ENCODE results near the gene KCNH4.

The KCNH4 gene

DNA sequence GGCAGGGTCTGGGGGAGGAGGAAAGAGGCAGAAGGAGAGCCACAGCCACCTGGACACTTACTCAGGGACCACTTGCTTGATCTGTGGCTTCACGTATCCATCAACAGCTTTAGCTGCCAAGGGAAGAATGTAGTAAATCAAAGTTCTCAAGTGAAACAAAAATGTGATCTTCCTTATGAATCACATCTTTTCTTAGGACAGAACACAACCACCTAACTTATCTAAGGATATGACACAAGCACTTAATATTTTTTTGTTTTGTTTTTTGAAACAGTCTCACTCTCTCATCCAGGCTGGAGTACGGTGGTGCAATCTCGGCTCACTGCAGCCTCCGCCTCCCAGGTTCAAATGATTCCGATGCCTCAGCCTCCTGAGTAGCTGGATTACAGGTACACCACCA, 21.8 kb upstream of the KCNH4 start:
- CTCF ChIA-PET, result no interaction called here
- H3K27ac ChIP-seq, result no peak overlapping the region
- TF ChIP-seq, protein P1, sequence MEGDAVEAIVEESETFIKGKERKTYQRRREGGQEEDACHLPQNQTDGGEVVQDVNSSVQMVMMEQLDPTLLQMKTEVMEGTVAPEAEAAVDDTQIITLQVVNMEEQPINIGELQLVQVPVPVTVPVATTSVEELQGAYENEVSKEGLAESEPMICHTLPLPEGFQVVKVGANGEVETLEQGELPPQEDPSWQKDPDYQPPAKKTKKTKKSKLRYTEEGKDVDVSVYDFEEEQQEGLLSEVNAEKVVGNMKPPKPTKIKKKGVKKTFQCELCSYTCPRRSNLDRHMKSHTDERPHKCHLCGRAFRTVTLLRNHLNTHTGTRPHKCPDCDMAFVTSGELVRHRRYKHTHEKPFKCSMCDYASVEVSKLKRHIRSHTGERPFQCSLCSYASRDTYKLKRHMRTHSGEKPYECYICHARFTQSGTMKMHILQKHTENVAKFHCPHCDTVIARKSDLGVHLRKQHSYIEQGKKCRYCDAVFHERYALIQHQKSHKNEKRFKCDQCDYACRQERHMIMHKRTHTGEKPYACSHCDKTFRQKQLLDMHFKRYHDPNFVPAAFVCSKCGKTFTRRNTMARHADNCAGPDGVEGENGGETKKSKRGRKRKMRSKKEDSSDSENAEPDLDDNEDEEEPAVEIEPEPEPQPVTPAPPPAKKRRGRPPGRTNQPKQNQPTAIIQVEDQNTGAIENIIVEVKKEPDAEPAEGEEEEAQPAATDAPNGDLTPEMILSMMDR (conservative IDR thresholded peaks at IDR 0.05; ENCODE audit: low read depth), result no peak
- DNase-seq (ENCODE audit: low spot score), result no peak
- POLR2A ChIA-PET (ENCODE audit: low non-redundant PET), result no interaction called here

DNA sequence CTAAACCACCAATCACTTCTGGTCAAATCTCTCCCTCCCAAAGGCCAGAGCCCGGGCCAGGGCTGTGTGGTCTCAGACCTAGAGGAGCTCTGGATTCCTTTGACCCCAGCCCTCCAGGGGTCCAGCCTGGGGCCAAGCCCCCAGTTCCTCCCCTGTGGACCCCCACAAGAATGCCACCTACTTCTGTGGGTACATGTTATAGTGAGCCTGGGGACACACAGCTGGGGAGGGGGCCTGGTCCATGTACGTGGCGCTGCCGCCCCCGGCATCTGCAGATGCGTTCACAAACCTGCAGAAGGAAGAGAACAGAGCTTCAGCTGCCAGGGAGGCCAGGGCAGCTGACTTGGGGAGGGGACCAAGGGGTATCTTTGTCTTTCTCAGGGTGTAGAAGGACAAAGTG, 21.2 kb upstream of the KCNH4 start:
- TF ChIP-seq, protein P1 (conservative IDR thresholded peaks at IDR 0.05; ENCODE audit: low read depth), result no peak
- H3K27ac ChIP-seq, result no peak overlapping the region
- ChIA-PET CTCF (no interaction called here), POLR2A (ENCODE audit: low non-redundant PET) (no interaction called here)
- no peak for DNase-seq (ENCODE audit: low spot score)

DNA sequence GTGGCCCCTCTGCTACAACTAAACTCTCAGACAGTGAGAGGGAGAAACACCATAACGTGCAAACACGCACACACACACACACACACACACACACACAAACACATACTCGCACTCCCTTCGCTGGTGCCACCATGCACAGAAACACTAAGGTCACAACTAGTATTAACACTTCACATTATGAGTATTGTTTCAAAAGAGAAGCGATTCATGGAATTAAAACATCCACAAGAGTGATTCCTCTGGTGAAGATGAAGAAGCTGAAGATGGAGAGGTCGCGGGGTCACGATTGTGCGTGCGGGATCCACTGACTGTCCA, 20.5 kb upstream of the KCNH4 start:
- no peak overlapping the region for H3K27ac ChIP-seq
- POLR2A ChIA-PET (ENCODE audit: low non-redundant PET), result no interaction called here
- CTCF ChIA-PET, result interaction anchor here (0.6 kb wide), 1 partner anchor 41 kb away, joined by 3 read pairs; no protein-coding TSS in a partner anchor
- DNase-seq (ENCODE audit: low spot score), result no peak
- TF ChIP-seq, protein P1 (conservative IDR thresholded peaks at IDR 0.05; ENCODE audit: low read depth), result no peak

DNA sequence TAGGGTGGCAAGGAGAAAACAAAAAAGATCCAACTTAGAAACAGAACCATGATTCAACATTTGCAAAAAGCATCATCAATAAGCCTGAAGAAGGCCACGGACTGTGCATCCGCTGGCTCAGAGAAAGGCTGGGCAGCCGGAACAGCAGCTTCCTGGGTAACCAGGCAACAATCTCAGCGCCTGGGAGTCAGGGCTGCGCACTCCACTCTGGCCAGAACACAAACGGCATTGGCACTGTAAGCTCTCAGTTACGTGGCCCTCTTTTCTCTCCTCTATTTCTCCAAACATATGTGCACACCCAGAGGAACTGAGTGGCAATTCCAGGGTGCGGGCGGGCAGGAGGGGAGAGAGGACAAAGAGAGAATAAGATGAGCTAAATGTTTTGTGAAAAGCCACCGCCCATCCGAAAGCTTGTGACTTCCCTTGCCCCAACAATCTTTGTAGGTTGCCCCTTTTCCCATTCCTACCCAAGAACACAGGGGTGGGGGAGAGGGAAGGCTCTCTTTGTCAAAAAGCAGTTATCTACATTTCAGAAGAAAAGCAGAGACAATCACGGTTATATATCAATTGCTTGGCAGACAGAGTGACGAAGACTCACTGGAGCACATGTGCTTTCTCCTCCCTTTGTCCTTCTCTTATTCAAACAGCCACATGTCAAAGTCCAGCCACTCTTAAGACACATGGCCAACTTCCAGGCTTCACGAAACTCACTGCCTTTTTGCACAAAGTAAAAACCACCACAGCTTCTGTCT, 19.9 kb upstream of the KCNH4 start:
- CTCF ChIA-PET, result interaction anchor here (0.6 to 0.7 kb wide), 2 partner anchors 20 to 41 kb away, joined by 3 read pairs; partner anchors contain the start of gene KCNH4
- TF ChIP-seq, protein P1 (conservative IDR thresholded peaks at IDR 0.05; ENCODE audit: low read depth), result no peak
- H3K27ac ChIP-seq, result no peak overlapping the region
- POLR2A ChIA-PET (ENCODE audit: low non-redundant PET), result no interaction called here
- DNase-seq (ENCODE audit: low spot score), result no peak

DNA sequence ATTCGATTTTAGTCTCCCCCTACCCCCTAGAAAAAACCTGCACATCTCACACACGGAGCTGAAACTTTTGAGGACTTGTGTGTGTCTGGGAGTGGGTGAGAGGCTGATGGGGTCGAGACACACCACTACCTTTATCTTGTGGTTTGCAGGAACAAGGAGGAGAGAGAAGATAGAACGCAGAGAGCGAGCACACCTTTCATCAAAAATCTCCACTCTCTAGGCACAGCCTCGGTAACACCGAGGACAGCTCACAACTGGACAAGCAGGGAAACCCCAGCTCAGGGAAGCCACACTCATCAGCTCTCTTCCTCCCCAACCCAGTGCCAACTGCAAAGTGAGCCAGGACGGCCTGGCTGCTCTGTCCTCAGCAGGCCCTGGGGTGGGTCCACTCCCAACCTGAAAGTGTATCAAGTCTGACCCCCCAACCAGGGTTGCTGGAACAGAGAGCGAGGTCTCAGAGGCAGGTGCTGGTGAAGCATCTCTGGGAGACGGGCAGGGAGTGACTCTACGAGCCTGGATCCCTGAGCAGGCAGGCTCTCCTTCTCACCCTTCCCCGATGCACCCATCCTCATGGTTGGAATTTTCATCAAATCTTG, 18.6 kb upstream of the KCNH4 start:
- TF ChIP-seq, protein P1 (conservative IDR thresholded peaks at IDR 0.05; ENCODE audit: low read depth), result no peak
- DNase-seq (ENCODE audit: low spot score), result no peak
- ChIA-PET CTCF (no interaction called here), POLR2A (ENCODE audit: low non-redundant PET) (no interaction called here)
- no peak overlapping the region for H3K27ac ChIP-seq

DNA sequence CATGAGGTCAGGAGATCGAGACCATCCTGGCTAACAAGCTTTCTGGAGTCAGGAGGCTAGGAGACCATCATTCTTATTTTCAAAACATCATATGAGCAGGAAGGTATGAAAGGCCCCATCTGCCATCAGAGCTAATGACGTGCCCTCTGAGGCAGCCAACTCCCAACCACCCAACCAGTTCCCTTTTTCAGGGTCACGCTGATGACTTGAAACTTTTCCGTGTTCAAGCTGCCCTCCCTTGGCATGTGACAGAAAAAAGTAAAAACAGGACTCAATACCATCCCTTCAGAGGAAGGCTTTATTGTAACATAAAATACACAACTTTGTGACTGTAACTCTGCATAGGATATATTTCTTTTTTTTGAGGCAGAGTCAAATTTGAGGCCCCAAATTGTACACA, 18.0 kb upstream of the KCNH4 start:
- no peak overlapping the region for H3K27ac ChIP-seq
- ChIA-PET POLR2A (ENCODE audit: low non-redundant PET) (no interaction called here), CTCF (no interaction called here)
- no peak for DNase-seq (ENCODE audit: low spot score)
- TF ChIP-seq, protein P1 (conservative IDR thresholded peaks at IDR 0.05; ENCODE audit: low read depth), result no peak
